ENCODE measurements around the gene USP7. TPM values are rescaled to one million over a fixed set of nuclear protein-coding genes. Genes with fewer than 3 reads are reported as not detected.
"Not testable (repeated sequence)": the region's sequence is repeated elsewhere in the genome, so short reads cannot be mapped to it uniquely, and the experiment has no call there.

The USP7 gene
- total RNA-seq, 1 experiment from 2014 or later = 73.8 TPM

GRCh38 chr16:8986111-8986510 is 22.4 kb upstream of the USP7 start:
- Histone ChIP-seq H3K27me3 (ENCODE audit: low read length) (no peaks in the 10 kb centered on the region), H3K9me3 (ENCODE audit: low read length) (no peaks in the 10 kb centered on the region), H3K27ac (ENCODE audit: low read length) (no peak overlapping the region), H3K79me2 (ENCODE audit: low read length) (no peaks in the 10 kb centered on the region), H3K9ac (ENCODE audit: low read length) (no peak overlapping the region), H3K36me3 (ENCODE audit: low read depth, low read length) (no peaks in the 10 kb centered on the region), H3F3A (ENCODE audit: low read length, unreplicated experiment) (no peaks in the 10 kb centered on the region), H3K9me2 (replicated peaks; ENCODE audit: low read length) (no peaks in the 10 kb centered on the region), H2AFZ (ENCODE audit: low read length) (no peak overlapping the region), H4K20me1 (ENCODE audit: low read length) (no peaks in the 10 kb centered on the region), H3K4me1 (ENCODE audit: insufficient read depth, low read length) (no peaks in the 10 kb centered on the region), H3K4me3 (ENCODE audit: low read length) (no peak overlapping the region), H3K4me2 (ENCODE audit: low read length) (no peak overlapping the region)
- BruUV-seq (replicated peaks) = no TSS peak
- TF ChIP-seq CTCF (conservative IDR thresholded peaks at IDR 0.05; ENCODE audit: low read depth, low read length) = no peak
- TF ChIP-seq EZH2 (IDR thresholded peaks at IDR 0.05; ENCODE audit: low read length, unreplicated experiment) = no peak
- no peak for TF ChIP-seq EZH2phosphoT487 (IDR thresholded peaks at IDR 0.05; ENCODE audit: borderline replicate concordance, low read length)
- POLR2A ChIA-PET (ENCODE audit: unreplicated experiment) = no interaction called here
- intact Hi-C loops (cut with micrococcal nuclease) = no loop called here
- CTCF ChIA-PET = no interaction called here
- DNase-seq = no peak
- ATAC-seq = no peak

GRCh38 chr16:8982816-8983215 is 19.1 kb upstream of the USP7 start:
- no peaks in the 10 kb centered on the region for H4K20me1 ChIP-seq (ENCODE audit: low read length)
- ChIA-PET CTCF (no interaction called here), POLR2A (ENCODE audit: unreplicated experiment) (no interaction called here)
- H2AFZ ChIP-seq (ENCODE audit: low read length) = no peak overlapping the region
- DNase-seq = no peak
- no peaks in the 10 kb centered on the region for H3F3A ChIP-seq (ENCODE audit: low read length, unreplicated experiment)
- no peak overlapping the region for H3K4me2 ChIP-seq (ENCODE audit: low read length)
- ATAC-seq = no peak
- H3K27ac ChIP-seq (ENCODE audit: low read length) = no peak overlapping the region
- no peaks in the 10 kb centered on the region for H3K36me3 ChIP-seq (ENCODE audit: low read depth, low read length)
- no peaks in the 10 kb centered on the region for H3K4me1 ChIP-seq (ENCODE audit: insufficient read depth, low read length)
- no peaks in the 10 kb centered on the region for H3K9me2 ChIP-seq (replicated peaks; ENCODE audit: low read length)
- no peaks in the 10 kb centered on the region for H3K27me3 ChIP-seq (ENCODE audit: low read length)
- no peak overlapping the region for H3K9ac ChIP-seq (ENCODE audit: low read length)
- H3K4me3 ChIP-seq (ENCODE audit: low read length) = no peak overlapping the region
- no peak for TF ChIP-seq EZH2 (IDR thresholded peaks at IDR 0.05; ENCODE audit: low read length, unreplicated experiment)
- no peak for TF ChIP-seq CTCF (conservative IDR thresholded peaks at IDR 0.05; ENCODE audit: low read depth, low read length)
- H3K79me2 ChIP-seq (ENCODE audit: low read length) = no peaks in the 10 kb centered on the region
- intact Hi-C loops (cut with micrococcal nuclease) = no loop called here
- BruUV-seq (replicated peaks) = no TSS peak
- H3K9me3 ChIP-seq (ENCODE audit: low read length) = no peaks in the 10 kb centered on the region

DNA sequence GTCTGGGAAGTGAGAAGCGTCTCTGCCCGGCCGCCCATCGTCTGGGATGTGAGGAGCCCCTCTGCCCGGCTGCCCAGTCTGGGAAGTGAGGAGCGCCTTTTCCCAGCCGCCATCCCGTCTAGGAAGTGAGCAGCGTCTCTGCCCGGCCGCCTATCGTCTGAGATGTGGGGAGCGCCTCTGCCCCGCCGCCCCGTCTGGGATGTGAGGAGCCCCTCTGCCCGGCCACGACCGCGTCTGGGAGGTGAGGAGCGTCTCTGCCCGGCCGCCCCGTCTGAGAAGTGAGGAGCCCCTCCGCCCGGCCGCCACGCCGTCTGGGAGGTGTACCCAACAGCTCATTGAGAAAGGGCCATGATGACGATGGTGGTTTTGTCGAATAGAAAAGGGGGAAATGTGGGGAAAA is 18.2 kb upstream of the USP7 start:
- CTCF ChIA-PET; intact Hi-C loops (cut with micrococcal nuclease); H3K9me3 ChIP-seq (ENCODE audit: low read length); ATAC-seq; H3K4me3 ChIP-seq (ENCODE audit: low read length); DNase-seq; POLR2A ChIA-PET (ENCODE audit: unreplicated experiment); H3F3A ChIP-seq (ENCODE audit: low read length, unreplicated experiment); H3K36me3 ChIP-seq (ENCODE audit: low read depth, low read length); H3K79me2 ChIP-seq (ENCODE audit: low read length); BruUV-seq (replicated peaks); H3K4me2 ChIP-seq (ENCODE audit: low read length); H4K20me1 ChIP-seq (ENCODE audit: low read length); H3K27ac ChIP-seq (ENCODE audit: low read length); H3K27me3 ChIP-seq (ENCODE audit: low read length); H3K9me2 ChIP-seq (replicated peaks; ENCODE audit: low read length); H3K9ac ChIP-seq (ENCODE audit: low read length); H3K4me1 ChIP-seq (ENCODE audit: insufficient read depth, low read length); H2AFZ ChIP-seq (ENCODE audit: low read length): not testable (repeated sequence)

GRCh38 chr16:8976189-8976588 is 12.5 kb upstream of the USP7 start:
- H3K4me2 ChIP-seq (ENCODE audit: low read length); H4K20me1 ChIP-seq (ENCODE audit: low read length); CTCF ChIA-PET; H3K27ac ChIP-seq (ENCODE audit: low read length); POLR2A ChIA-PET (ENCODE audit: unreplicated experiment); H3K4me3 ChIP-seq (ENCODE audit: low read length); H3K27me3 ChIP-seq (ENCODE audit: low read length); H3F3A ChIP-seq (ENCODE audit: low read length, unreplicated experiment); intact Hi-C loops (cut with micrococcal nuclease); H3K9ac ChIP-seq (ENCODE audit: low read length); H3K4me1 ChIP-seq (ENCODE audit: insufficient read depth, low read length); DNase-seq; H3K36me3 ChIP-seq (ENCODE audit: low read depth, low read length); H3K9me3 ChIP-seq (ENCODE audit: low read length); H2AFZ ChIP-seq (ENCODE audit: low read length); BruUV-seq (replicated peaks); H3K79me2 ChIP-seq (ENCODE audit: low read length); H3K9me2 ChIP-seq (replicated peaks; ENCODE audit: low read length); ATAC-seq: not testable (repeated sequence)
